Urinary bladder (tissue), 4 donors: ENCODE results near the gene PARD3B. TPM values are rescaled to one million over a fixed set of nuclear protein-coding genes. Genes with fewer than 3 reads are reported as not detected.
"Not testable (repeated sequence)": the region's sequence is repeated elsewhere in the genome, so short reads cannot be mapped to it uniquely, and the experiment has no call there.

Source experiments
- DNase-seq: peaks from one replicate; pipeline ENCODE4 v3.0.0-alpha.2; 2015; ENCODE audit errors: extremely low spot score
- H3K27ac ChIP-seq: one replicate; pipeline ENCODE4 v1.5.1; 2013; ENCODE audit warnings: low read depth, mild to moderate bottlenecking, moderate library complexity
- H3K36me3 ChIP-seq: one replicate; pipeline ENCODE4 v1.6.1; 2013; ENCODE audit warnings: mild to moderate bottlenecking, moderate library complexity; ENCODE audit not compliant: insufficient read depth
- H3K4me1 ChIP-seq: one replicate; pipeline ENCODE4 v1.6.1; 2013; ENCODE audit warnings: mild to moderate bottlenecking, moderate library complexity; ENCODE audit not compliant: insufficient read depth
- H3K4me3 ChIP-seq: one replicate; pipeline ENCODE4 v1.5.1; 2013; ENCODE audit warnings: low read depth, low read length
- WGBS: extraction: QIAGEN DNeasy Blood & Tissue Kit; methylation state at CpG from one replicate; pipeline ENCODE4 v1.1.7; 2013; 5-methylcytosine and 5-hydroxymethylcytosine counted together
- polyA plus RNA-seq: library from polyadenylated mRNA; stranded (reverse); fragments of 200-250 nt; gene quantifications from one replicate; pipeline ENCODE4 v1.2.3, GENCODE V29; 2013
- total RNA-seq: library from RNA; depleted of rRNA; stranded (reverse); fragments of >200 nt; gene quantifications from one replicate; pipeline ENCODE4 v1.2.3, GENCODE V29; 2014
- donor health status: healthy with polysubstance abuse.
- donor health status: healthy.

The PARD3B gene
- total and polyA plus RNA-seq, 2 donors = 9.1 to 42.9 TPM

GRCh38 chr2:204551512-204551863 lies 6.2 kb downstream of the PARD3B start:
- 60% methylated on average over 3 of the region's 3 CpGs for WGBS
- no peaks in the 10 kb centered on the region for H3K36me3 ChIP-seq
- H3K4me3 ChIP-seq = no peak overlapping the region
- H3K27ac ChIP-seq = no peak overlapping the region
- no peak for DNase-seq
- H3K4me1 ChIP-seq = peaks cover 2% of the 10 kb centered on the region

DNA sequence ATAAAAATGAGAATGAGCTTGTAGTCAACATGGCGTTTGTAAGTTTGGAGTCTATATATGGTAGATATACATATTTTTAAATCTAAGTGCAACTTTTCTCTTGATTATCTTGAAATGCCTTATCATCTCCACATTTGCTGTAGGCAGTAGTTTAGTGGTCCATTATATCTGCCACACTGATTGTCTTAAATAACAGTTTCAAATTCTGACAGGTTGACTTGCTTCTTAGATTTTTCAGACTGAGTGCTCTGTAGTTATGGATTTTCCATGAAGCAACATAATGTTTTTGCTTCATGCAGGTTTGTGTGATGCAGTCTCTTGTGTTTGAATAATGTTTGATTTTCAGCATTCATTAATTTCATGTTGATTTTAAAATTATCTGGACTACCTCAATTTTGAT lies 12.3 kb downstream of the PARD3B start:
- 95% methylated on average over 1 of the region's 1 CpG for WGBS
- no peak for DNase-seq
- Histone ChIP-seq H3K36me3 (no peaks in the 10 kb centered on the region), H3K4me1 (no peaks in the 10 kb centered on the region), H3K4me3 (no peak overlapping the region), H3K27ac (no peak overlapping the region)

GRCh38 chr2:204559358-204559757 lies 14.1 kb downstream of the PARD3B start:
- not testable (repeated sequence) for DNase-seq, H3K4me3 ChIP-seq, H3K36me3 ChIP-seq, H3K4me1 ChIP-seq, H3K27ac ChIP-seq

DNA sequence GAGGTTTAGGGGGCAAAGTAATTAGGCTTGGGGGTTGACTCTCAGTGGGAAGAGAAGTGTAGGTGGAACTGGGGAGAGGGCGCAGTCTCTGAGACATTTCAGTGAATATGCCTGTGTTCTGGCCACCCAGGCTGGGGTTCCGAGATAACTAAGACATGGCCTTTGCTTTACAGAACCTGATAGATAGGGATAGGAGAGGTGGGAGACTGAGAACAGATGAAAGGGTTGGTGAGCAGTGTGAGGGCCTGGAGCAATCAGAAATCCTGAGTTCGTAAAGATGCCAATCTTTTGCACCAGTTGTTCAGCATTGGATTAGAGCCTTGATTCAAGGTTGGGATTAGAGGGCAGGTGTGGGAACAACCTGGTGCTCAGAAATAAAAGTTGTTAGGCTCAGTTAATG lies 15.6 kb downstream of the PARD3B start:
- H3K4me1 ChIP-seq = no peaks in the 10 kb centered on the region
- no peak overlapping the region for H3K4me3 ChIP-seq
- H3K36me3 ChIP-seq = no peaks in the 10 kb centered on the region
- H3K27ac ChIP-seq = no peak overlapping the region
- DNase-seq = no peak
- 78% methylated on average over 3 of the region's 3 CpGs for WGBS

DNA sequence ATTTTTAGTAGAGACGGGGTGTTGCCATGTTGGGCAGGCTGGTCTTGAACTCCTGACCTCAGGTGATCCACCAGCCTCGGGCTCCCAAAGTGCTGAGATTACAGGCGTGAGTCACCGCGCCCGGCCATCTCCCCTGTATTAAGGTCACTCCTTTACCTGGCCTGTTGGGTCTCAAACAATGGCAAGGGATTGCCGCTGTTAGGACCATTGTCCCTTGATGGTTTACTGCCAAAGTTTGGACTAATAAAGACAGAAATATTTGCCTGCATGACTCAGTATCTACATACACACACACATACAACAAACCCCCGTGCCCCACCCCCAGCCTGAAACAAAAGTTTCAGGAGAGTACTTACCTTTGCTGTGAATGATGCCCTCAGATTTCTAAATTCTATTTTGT lies 16.5 kb downstream of the PARD3B start:
- WGBS = 94% methylated on average over 8 of the region's 8 CpGs

GRCh38 chr2:204566439-204566838 lies 21.2 kb downstream of the PARD3B start:
- no peak for DNase-seq
- WGBS = 65% methylated on average over 2 of the region's 2 CpGs
- H3K4me3 ChIP-seq = no peak overlapping the region
- no peak overlapping the region for H3K27ac ChIP-seq
- H3K4me1 ChIP-seq = no peaks in the 10 kb centered on the region
- no peaks in the 10 kb centered on the region for H3K36me3 ChIP-seq

More for the DNA sequence above, 16.5 kb downstream of the PARD3B start:
- no peaks in the 10 kb centered on the region for H3K36me3 ChIP-seq
- no peaks in the 10 kb centered on the region for H3K4me1 ChIP-seq
- no peak for DNase-seq
- H3K27ac ChIP-seq = no peak overlapping the region
- H3K4me3 ChIP-seq = no peak overlapping the region

GRCh38 chr2:204570421-204570820 lies 25.1 kb downstream of the PARD3B start:
- H3K36me3 ChIP-seq = no peaks in the 10 kb centered on the region
- no peak overlapping the region for H3K4me3 ChIP-seq
- WGBS = 95% methylated on average over 1 of the region's 1 CpG
- H3K27ac ChIP-seq = no peak overlapping the region
- DNase-seq = no peak
- H3K4me1 ChIP-seq = no peaks in the 10 kb centered on the region

DNA sequence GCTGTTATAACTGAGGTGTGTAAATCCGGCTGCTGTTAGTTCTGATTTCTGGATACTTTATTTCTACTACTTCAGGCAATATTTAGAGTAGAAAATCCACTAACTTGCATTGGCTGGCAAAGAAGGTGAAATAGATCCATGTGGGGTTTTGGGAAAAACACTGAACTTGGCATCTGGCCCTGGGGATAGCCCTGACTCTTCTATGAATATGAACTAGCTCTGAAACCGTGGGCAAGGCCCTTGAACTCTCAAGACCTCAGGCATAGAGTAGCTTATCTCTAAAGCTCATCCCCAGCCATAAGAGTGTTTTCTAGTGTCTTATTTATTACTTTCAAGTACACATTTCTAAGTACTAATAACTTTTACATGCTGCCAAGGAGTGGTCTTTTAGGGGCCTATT lies 25.8 kb downstream of the PARD3B start:
- Histone ChIP-seq H3K36me3 (no peaks in the 10 kb centered on the region), H3K4me1 (no peaks in the 10 kb centered on the region), H3K4me3 (no peak overlapping the region), H3K27ac (no peak overlapping the region)
- no peak for DNase-seq
- WGBS = 72% methylated on average over 2 of the region's 2 CpGs

DNA sequence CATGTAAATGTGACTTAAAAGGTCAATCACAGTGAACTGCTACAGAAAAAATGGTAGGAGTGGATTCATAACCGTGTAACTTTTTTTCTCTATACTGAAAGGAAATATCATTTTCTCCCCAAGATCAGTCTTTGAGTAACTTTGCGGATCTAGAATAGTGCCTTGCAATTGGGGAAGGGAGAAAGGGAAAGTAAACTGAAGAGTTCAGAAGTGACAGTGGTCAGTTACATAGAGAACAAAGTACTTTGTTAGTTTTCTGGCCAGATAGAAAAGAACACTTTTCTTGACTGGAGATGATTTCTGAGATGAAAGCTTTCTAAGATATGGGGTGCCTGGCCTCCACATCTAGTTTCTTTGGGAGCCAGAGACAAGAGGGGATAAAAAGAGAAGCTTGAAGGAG lies 26.6 kb downstream of the PARD3B start:
- Histone ChIP-seq H3K4me3 (no peak overlapping the region), H3K36me3 (no peaks in the 10 kb centered on the region), H3K27ac (no peak overlapping the region), H3K4me1 (no peaks in the 10 kb centered on the region)
- DNase-seq = no peak
- 93% methylated on average over 2 of the region's 2 CpGs for WGBS

DNA sequence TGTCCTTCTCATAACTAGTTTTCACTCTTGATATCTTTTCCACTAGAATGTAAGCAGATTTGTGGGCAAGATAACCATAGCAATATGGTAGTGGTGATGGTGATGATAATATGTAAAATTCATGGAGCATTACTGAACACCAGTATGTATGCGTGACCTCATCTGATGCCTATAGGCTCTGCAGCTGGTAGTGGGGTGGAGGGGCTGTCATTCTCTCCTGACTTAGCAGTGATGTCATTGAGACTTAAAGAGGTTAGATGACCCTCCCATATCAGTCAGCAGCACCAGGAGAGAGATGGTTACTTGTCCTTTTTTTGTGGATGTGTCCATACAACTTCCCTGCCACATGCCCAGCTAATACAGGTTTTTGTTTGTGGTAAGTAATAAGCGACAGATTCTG lies 27.9 kb downstream of the PARD3B start:
- H3K4me1 ChIP-seq = no peaks in the 10 kb centered on the region
- H3K36me3 ChIP-seq = no peaks in the 10 kb centered on the region
- DNase-seq = no peak
- H3K4me3 ChIP-seq = no peak overlapping the region
- WGBS = 98% methylated on average over 2 of the region's 2 CpGs
- no peak overlapping the region for H3K27ac ChIP-seq

GRCh38 chr2:204574486-204574885 lies 29.2 kb downstream of the PARD3B start:
- DNase-seq = no peak
- 79% methylated on average over 4 of the region's 4 CpGs for WGBS
- no peak overlapping the region for H3K4me3 ChIP-seq

DNA sequence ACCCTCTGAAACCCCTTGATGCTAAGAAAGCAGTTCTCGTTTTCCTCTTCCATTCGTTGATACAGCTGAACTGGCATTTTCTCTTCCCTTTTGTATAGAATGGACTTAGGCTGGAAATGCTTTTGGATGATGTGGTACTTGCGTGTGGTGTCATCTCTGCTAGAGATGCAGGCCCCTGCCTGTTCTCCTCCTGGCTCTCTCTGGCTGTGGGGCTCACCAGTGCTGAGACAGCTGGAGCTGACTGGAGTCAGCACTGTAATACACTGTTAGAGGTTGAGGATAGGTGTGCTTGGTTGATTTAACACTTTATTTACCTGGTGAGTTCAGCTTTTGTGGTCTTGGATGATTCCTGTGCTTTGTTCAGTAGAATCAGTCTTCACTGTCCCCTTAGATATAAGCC lies 30.2 kb downstream of the PARD3B start:
- Histone ChIP-seq H3K36me3 (no peaks in the 10 kb centered on the region), H3K4me3 (no peak overlapping the region), H3K4me1 (no peaks in the 10 kb centered on the region), H3K27ac (no peak overlapping the region)
- no peak for DNase-seq
- WGBS = 91% methylated on average over 3 of the region's 3 CpGs

More at GRCh38 chr2:204574486-204574885, 29.2 kb downstream of the PARD3B start:
- Histone ChIP-seq H3K4me1 (no peaks in the 10 kb centered on the region), H3K27ac (no peak overlapping the region), H3K36me3 (no peaks in the 10 kb centered on the region)

DNA sequence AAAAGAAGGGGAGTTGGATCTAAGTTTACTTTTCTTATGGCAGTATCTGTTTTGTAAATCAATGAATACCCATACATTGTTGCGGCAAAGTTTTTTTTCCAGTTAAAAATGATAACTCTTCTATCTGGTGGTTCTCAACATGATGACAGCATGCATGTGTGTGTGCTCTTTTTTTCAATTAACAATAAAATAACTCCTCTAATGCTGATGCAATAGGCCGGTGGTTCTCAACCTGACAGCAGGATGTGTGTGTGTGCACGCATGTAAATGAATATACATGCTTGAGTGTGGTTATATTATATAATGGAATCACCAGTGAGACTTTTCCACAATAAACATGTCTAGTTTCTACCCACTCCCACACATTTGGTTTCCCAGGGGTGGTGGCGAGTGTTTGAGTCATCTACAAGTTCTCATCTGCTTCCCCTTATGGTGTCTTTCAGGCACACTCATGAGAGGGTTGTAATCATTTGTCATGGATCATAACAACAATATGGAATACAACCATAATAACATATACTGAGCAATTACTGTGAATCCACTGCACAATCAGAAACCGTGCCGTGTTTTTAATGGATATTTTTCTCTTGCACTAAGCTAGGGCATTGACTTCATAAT lies 31.2 kb downstream of the PARD3B start:
- Histone ChIP-seq H3K4me1 (no peaks in the 10 kb centered on the region), H3K27ac (no peak overlapping the region), H3K4me3 (no peak overlapping the region), H3K36me3 (no peaks in the 10 kb centered on the region)
- 94% methylated on average over 6 of the region's 6 CpGs for WGBS
- no peak for DNase-seq

- H3K4me1 ChIP-seq = no peaks in the 10 kb centered on the region
- no peak overlapping the region for H3K4me3 ChIP-seq
- no peaks in the 10 kb centered on the region for H3K36me3 ChIP-seq
- no peak for DNase-seq
- no peak overlapping the region for H3K27ac ChIP-seq
- 96% methylated on average over 11 of the region's 11 CpGs for WGBS
These were observed 33.8 kb downstream of the PARD3B start for GRCh38 chr2:204578928-204579598.
